Erythroblast (primary cell): Measurements from ENCODE around the gene ZNF343.
A peak's percentile ranks its signal among the peaks of the same experiment; 100 is the strongest.
"Not testable (repeated sequence)": the region's sequence is repeated elsewhere in the genome, so short reads cannot be mapped to it uniquely, and the experiment has no call there.

Source experiments
- DNase-seq, 2 experiments: peaks; one replicate each; lab custom pipeline; 2025; lab: John Stamatoyannopoulos, UW
- GATA1 ChIP-seq: IDR thresholded peaks from 2 replicates; pipeline ENCODE4 v1.6.1; 2011; ENCODE audit warnings: low read depth, mild to moderate bottlenecking, control low read depth, low read length, moderate library complexity
- POLR2A ChIP-seq: IDR thresholded peaks from 2 replicates; pipeline ENCODE4 v1.6.1; 2011; ENCODE audit warnings: mild to moderate bottlenecking, low read length

The ZNF343 gene

GRCh38 chr20:2515203-2515602, 6.5 kb upstream of the ZNF343 start:
- no peak for DNase-seq
- TF ChIP-seq GATA1 (no peak), POLR2A (no peak)

- TF ChIP-seq GATA1 (no peak), POLR2A (no peak)
- peak in 1 of 2 experiments; percentile 45 for DNase-seq
Observed at GRCh38 chr20:2509794-2510193, 1.1 kb upstream of the ZNF343 start.

GRCh38 chr20:2509468-2509781, 710 bp upstream of the ZNF343 start:
- TF ChIP-seq GATA1 (no peak), POLR2A (no peak)
- no peak for DNase-seq

- TF ChIP-seq POLR2A (no peak), GATA1 (no peak)
- peak; percentile 43 to 57 for DNase-seq
Observed at GRCh38 chr20:2507875-2508630, 662 bp downstream of the ZNF343 start.

GRCh38 chr20:2507464-2507863, 1.3 kb downstream of the ZNF343 start:
- no peak for TF ChIP-seq GATA1
- no peak for TF ChIP-seq POLR2A
- DNase-seq: no peak

- not testable (repeated sequence) for DNase-seq
Observed at GRCh38 chr20:2506426-2506825, 2.3 kb downstream of the ZNF343 start.

GRCh38 chr20:2504803-2505202, 3.9 kb downstream of the ZNF343 start:
- not testable (repeated sequence) for DNase-seq

GRCh38 chr20:2502808-2503384, 5.8 kb downstream of the ZNF343 start:
- DNase-seq: not testable (repeated sequence)

- no peak for DNase-seq
- TF ChIP-seq POLR2A (no peak), GATA1 (no peak)
Observed at GRCh38 chr20:2485661-2486060, 23.1 kb downstream of the ZNF343 start.

- DNase-seq: no peak
- TF ChIP-seq GATA1 (no peak), POLR2A (no peak)
Observed at GRCh38 chr20:2485080-2485479, 23.6 kb downstream of the ZNF343 start.

GRCh38 chr20:2483504-2483903, 25.2 kb downstream of the ZNF343 start:
- TF ChIP-seq POLR2A: no peak
- no peak for TF ChIP-seq GATA1
- DNase-seq: no peak

GRCh38 chr20:2480381-2480780, 28.3 kb downstream of the ZNF343 start:
- TF ChIP-seq GATA1 (no peak), POLR2A (no peak)
- DNase-seq: no peak

GRCh38 chr20:2476742-2477615, 31.7 kb downstream of the ZNF343 start:
- no peak for DNase-seq
- TF ChIP-seq POLR2A (no peak), GATA1 (no peak)

GRCh38 chr20:2475850-2476741, 32.6 kb downstream of the ZNF343 start:
- no peak for DNase-seq
- TF ChIP-seq GATA1 (no peak), POLR2A (no peak)
